Measurements from ENCODE around the gene TRAF1.

The TRAF1 gene

DNA sequence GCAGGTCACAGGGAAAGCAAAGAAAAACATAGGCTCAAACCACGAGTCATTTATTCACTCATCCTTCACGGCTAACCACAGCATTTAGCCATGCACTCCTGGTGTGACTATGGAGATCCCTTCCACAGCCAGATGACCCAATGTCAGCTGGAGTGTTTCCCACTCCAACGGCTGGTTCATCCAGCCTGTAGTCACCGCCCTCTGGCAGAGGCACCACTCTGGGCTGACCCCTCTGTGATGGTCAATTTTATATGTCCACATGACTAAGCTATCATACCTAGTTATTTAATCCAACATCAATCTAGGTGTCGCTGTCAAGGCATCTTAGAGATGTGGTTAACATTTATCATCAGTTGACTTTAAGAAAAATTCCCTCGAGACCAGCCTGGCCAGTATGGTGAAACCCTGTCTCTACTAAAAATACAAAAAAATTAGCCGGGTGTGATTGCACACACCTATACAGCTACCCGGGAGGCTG is 40.1 kb downstream of the TRAF1 start:
- no peak for DNase-seq (ENCODE audit: low spot score)
- no peak overlapping the region for H3K27ac ChIP-seq
- CTCF ChIA-PET = interaction anchor here (1.3 kb wide), 1 partner anchor 130 kb away, joined by 8 read pairs; no protein-coding TSS in a partner anchor
- TF ChIP-seq, protein P1, sequence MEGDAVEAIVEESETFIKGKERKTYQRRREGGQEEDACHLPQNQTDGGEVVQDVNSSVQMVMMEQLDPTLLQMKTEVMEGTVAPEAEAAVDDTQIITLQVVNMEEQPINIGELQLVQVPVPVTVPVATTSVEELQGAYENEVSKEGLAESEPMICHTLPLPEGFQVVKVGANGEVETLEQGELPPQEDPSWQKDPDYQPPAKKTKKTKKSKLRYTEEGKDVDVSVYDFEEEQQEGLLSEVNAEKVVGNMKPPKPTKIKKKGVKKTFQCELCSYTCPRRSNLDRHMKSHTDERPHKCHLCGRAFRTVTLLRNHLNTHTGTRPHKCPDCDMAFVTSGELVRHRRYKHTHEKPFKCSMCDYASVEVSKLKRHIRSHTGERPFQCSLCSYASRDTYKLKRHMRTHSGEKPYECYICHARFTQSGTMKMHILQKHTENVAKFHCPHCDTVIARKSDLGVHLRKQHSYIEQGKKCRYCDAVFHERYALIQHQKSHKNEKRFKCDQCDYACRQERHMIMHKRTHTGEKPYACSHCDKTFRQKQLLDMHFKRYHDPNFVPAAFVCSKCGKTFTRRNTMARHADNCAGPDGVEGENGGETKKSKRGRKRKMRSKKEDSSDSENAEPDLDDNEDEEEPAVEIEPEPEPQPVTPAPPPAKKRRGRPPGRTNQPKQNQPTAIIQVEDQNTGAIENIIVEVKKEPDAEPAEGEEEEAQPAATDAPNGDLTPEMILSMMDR (conservative IDR thresholded peaks at IDR 0.05; ENCODE audit: low read depth) = no peak
- POLR2A ChIA-PET (ENCODE audit: low non-redundant PET) = no interaction called here

DNA sequence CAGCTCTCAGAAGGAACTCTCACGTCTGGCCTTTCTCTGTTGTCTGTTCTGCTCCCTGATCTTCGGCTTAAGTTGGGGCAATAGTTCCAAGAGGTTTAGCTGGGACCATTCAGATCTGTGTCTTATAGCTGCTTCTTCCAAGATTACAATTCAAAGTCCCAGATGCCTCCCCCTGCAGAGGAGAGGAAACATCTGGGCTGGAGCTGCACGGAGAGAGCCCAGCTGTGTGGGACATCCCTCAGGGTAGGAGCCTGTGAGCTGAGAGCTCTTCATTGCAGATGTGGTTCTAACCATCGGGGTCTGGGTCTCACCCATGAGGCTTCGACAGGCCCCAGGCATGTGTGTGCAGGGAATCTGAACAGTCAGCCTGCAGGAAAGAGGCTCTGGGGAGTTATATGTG is 40.6 kb downstream of the TRAF1 start:
- TF ChIP-seq, protein P1 (conservative IDR thresholded peaks at IDR 0.05; ENCODE audit: low read depth) = no peak
- H3K27ac ChIP-seq = no peak overlapping the region
- DNase-seq (ENCODE audit: low spot score) = no peak
- ChIA-PET CTCF (interaction anchor here (0.5 to 1.3 kb wide), 2 partner anchors 130 to 176 kb away, joined by 3 to 8 read pairs; no protein-coding TSS in a partner anchor), POLR2A (ENCODE audit: low non-redundant PET) (no interaction called here)

- POLR2A ChIA-PET (ENCODE audit: low non-redundant PET) = no interaction called here
These were observed 41.1 kb downstream of the TRAF1 start for GRCh38 chr9:120885457-120885856.

GRCh38 chr9:120883608-120883996 is 43.0 kb downstream of the TRAF1 start:
- H3K27ac ChIP-seq = no peak overlapping the region
- ChIA-PET POLR2A (ENCODE audit: low non-redundant PET) (interaction anchor here (0.8 kb wide), 1 partner anchor 11 kb away, joined by 4 read pairs; no protein-coding TSS in a partner anchor), CTCF (no interaction called here)
- DNase-seq (ENCODE audit: low spot score) = no peak
- TF ChIP-seq, protein P1 (conservative IDR thresholded peaks at IDR 0.05; ENCODE audit: low read depth) = no peak

More at GRCh38 chr9:120885457-120885856, 41.1 kb downstream of the TRAF1 start:
- CTCF ChIA-PET = interaction anchor here (0.5 to 1.3 kb wide), 2 partner anchors 129 to 177 kb away, joined by 3 to 8 read pairs; no protein-coding TSS in a partner anchor
- no peak for DNase-seq (ENCODE audit: low spot score)
- H3K27ac ChIP-seq = no peak overlapping the region
- TF ChIP-seq, protein P1 (conservative IDR thresholded peaks at IDR 0.05; ENCODE audit: low read depth) = no peak

- no peak overlapping the region for H3K27ac ChIP-seq
- no peak for DNase-seq (ENCODE audit: low spot score)
- TF ChIP-seq, protein P1 (conservative IDR thresholded peaks at IDR 0.05; ENCODE audit: low read depth) = no peak
- CTCF ChIA-PET = interaction anchor here (1.3 kb wide), 1 partner anchor 177 kb away, joined by 3 read pairs; no protein-coding TSS in a partner anchor
- POLR2A ChIA-PET (ENCODE audit: low non-redundant PET) = interaction anchor here (0.8 kb wide), 1 partner anchor 10 kb away, joined by 4 read pairs; no protein-coding TSS in a partner anchor
These were observed 43.5 kb downstream of the TRAF1 start for GRCh38 chr9:120882935-120883607.

DNA sequence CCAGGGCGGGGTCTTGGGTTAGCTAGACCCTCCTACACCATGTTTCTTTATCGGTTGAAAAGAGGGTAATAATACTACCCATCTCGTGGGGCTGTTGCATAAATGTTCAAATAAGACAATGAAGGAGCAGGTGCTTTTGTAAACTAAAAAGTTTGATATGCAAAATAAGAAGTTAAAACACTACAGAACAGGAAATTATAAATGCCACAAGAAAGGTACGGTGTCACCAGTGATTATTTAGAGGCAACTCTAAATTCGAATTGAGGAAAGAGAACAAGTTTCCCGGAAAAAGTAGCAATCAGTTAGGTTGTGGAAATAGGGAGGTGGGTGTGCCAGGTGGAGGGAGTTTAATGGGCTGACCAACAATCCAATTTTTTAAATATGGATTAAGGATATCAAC is 47.1 kb downstream of the TRAF1 start:
- no peak for DNase-seq (ENCODE audit: low spot score)
- H3K27ac ChIP-seq = no peak overlapping the region
- CTCF ChIA-PET = no interaction called here
- TF ChIP-seq, protein P1 (conservative IDR thresholded peaks at IDR 0.05; ENCODE audit: low read depth) = no peak
- POLR2A ChIA-PET (ENCODE audit: low non-redundant PET) = interaction anchor here (0.5 kb wide), 1 partner anchor 125 kb away, joined by 7 read pairs; no protein-coding TSS in a partner anchor
